Mucosa of gallbladder (tissue), 1 donor: ENCODE measurements around the gene BANK1. TPM values are rescaled to one million over a fixed set of nuclear protein-coding genes. Genes with fewer than 3 reads are reported as not detected.
"Not testable (repeated sequence)": the region's sequence is repeated elsewhere in the genome, so short reads cannot be mapped to it uniquely, and the experiment has no call there.

ENCODE experiments used
- DNase-seq: peaks from one replicate; pipeline ENCODE4 v3.0.0-alpha.2; 2020; ENCODE audit warnings: low spot score
- total RNA-seq: library from RNA; stranded (reverse); gene quantifications from one replicate; pipeline ENCODE4 v1.2.1, GENCODE V29; 2021
- donor health status: DM: no; HTN: no; CAD: no.

The BANK1 gene
- total RNA-seq, 1 donor from 2014 or later, result 2.9 TPM

- no peak for DNase-seq
These were observed 97.9 kb downstream of the BANK1 start for GRCh38 chr4:101888472-101888871.

DNA sequence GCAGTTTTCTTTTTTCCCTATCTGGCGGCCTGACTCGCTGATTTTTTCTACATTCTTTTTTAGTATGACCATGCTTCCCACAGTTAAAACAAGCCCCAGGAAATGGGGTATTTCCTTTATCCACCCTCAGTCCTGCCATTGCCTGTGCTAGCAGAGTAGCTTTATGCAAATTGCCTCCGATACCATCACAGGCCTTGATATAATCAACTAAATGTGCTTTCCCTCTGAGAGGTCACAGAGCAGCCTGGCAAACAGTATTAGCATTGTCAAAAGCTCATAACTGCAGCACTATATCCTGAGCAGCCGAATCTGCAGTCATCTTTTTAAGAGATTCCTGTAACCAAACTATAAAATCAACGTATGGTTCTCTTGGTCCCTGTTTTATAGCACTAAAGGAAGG is 115.0 kb downstream of the BANK1 start:
- not testable (repeated sequence) for DNase-seq

DNA sequence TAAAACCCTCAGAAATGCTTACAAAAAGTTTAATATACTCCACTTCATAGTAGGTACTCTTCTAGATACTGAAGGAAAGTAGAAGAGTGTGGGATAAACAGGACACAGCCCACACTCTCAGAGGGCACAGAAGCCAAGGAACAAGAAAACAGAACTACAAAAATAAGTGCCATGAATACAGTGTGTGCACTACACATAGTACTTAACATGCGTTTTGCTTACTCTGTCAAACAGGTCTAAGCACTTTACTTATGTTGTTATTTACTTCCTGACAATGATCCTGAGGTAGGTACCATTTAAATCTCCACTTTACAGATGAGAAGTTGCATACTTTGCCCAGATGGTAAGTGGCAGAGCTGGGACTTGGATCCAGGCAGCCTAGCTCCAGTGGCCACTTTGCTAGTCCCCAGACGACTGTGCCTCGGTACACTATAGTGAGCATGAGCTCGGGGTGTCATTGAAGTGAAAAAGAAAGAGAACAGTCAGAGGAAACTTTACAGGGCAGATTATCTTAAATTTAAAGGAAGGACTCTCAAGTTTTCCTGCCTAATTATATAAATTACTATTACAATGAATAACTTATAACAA is 120.3 kb downstream of the BANK1 start:
- DNase-seq, result no peak

DNA sequence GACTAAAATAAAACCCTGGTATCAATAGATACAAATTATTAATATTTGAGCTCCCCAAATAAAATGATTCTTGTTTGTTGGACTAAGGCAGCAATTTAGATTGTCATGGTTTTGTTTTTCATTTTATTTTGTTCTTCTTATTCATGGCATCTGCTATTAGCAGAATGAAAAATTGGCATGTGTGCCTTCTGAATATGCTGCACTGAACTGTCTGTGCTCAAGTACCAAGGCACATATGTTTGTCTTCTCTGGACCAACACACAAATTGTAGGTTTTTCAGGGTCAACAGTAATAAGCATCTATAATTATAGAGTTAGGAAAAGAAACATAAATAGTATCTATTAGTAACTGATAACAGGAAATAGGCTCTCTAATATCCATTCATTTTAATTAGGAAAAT is 121.1 kb downstream of the BANK1 start:
- DNase-seq, result no peak

DNA sequence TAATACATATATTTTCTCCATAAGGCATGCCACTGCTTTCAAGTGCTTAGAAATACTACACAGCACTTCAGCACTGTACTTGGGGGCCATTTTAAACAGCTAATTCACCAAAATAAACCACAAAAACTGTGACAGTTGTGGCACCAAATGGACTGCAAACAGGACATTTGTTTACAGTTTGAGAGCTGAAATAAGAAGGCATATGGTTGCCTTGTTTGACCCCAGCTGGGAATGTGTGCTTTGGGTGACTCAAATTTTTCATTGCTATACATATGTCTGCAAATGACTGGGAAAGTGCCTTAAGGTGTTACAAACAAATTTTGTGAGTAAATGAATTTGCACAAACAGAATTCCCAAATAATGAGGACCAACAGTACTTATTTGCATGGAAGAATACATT is 124.2 kb downstream of the BANK1 start:
- no peak for DNase-seq

DNA sequence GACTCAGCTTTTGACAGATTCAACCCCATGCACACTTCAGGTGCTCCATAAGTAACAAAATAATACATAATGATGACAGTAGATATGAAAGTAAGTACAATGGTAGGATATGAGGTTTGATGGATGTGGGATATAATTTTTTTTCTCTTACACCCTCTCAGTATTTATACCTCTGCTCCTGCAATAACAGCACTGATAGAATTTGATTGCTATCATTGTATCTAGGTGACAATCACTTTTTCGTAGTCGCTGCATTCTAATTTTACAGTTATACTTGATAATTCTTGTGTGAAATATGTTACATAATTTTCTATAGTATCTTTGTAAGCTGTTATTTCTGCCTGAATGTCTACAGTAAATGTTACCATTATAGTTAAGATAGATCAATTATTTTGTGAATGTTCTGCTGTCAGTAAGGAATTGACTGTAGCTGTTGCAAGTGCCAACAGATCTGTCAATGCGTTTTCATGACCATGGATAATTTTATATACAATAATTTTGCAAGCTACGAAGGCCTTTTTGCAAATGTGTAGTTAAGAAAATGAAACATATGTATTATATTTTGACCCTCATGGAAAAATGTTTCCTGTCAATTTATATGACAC is 128.9 kb downstream of the BANK1 start:
- no peak for DNase-seq

- DNase-seq, result no peak
These were observed 130.8 kb downstream of the BANK1 start for GRCh38 chr4:101921370-101921769.

DNA sequence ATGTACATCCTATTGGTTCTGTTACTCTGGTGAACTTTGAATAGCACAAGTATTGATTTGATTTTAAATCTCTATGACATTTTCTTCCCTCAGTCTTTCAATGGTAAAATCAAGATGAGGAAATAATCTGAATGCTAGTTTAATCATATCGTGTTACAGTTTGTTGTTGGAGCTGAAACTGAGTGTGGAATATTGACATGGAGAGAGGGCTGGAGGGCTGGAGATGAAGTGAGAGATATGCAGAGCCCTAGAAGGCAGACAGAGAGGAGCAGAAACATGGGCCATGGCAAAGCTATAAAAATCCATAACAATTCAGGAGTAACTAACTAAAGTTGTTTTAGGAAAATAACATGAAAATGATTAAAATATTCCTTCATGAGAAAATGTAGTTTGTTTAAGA is 141.1 kb downstream of the BANK1 start:
- no peak for DNase-seq

- no peak for DNase-seq
These were observed 143.3 kb downstream of the BANK1 start for GRCh38 chr4:101933855-101934254.

DNA sequence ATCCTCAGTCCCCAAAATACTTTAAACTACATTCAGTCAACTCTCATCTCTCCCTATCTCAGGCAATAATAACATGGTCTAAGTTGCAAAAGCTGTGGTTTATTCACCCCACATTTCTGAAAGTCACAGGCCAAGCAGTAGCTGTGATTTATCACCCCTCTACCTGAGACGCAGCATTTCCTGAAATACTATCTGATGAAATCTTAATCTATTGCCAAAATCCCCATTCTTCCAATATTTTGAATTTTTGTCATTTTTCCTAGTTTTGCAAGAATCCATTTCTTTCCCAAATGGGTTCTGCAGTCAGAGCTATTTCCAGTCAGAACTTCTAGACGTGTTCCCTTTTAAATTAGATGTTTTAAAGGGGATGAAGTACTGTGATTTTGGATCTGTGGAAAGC is 148.3 kb downstream of the BANK1 start:
- no peak for DNase-seq

DNA sequence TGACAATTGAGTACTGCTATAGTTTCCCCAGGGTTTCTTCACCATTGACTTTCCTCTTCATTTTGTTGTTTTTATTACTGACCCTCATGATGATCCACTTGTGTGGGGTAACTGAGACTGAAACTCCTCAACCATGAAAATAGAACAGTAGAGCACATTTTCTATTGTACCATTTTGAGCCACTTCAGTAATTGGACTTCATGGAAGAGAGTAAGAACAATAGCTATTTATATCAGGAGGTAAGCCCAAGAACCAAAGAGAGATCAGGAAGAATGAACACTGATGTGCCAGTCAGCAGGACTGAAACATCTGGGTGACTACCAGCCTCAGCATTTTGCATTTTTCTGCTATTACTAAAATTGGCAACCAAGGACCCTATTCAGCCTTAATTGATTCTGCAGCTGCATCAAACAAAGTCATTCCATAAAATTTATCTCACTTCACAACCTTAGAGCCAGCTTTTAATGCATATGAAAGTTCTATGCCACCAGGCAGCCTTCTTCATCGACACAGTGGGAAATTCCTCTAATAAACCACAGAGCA is 151.4 kb downstream of the BANK1 start:
- DNase-seq, result no peak

DNA sequence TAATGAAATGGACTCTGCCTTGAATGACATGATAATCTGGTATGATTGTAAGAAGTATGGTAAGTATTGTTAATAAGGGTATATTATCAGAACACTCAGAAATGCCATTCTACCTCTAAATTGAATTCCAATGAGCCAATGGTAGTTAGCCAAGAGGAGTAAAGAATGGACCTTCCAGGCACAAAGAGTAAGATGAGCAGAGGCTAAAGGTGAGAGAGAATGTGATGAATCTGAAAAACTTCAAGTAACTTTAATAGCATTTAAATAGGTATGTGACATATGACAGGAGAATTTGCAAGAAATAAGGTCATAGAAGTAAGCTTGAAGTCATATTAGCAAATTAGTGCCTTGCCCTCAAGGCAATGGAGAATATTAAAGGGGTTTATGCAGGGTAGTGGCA is 152.4 kb downstream of the BANK1 start:
- no peak for DNase-seq

DNA sequence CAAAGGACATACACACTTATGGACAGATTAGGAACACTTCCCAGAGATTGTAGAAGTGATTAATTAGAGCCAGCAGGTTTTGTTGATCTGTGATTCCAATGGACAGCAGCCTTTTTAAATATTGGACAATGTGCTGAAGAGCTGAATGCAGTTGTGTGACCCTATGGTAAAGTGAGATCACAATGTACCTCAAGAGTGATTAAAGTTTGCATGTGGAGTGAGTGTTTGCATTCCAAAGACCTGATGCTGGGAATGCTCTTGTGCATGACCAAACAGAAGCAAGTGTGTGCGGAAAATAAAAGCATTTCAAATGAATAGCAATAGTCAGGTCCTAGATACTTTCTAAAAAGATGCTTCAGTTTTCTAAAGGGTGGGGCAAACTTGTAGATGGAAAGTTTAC is 154.1 kb downstream of the BANK1 start:
- DNase-seq, result no peak

- no peak for DNase-seq
These were observed 157.5 kb downstream of the BANK1 start for GRCh38 chr4:101948055-101948454.

DNA sequence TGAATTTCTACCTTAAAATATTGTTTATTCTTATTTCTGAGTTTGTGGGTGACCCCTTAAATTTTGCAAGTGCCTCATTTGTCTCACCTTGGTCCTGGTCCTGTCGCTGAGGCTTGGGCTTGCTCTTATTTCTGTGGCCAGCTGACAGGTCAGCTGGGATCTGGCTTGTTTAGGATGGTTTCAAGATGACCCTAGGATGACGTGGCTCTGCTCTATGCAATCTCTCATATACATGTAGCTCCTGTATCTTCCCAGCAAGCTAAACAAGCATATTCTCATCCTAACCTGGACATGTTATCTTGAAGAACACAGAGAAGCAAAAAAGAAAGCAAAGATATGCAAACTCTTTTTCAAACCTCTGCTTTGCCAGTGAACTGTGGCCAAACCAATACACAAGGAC is 158.4 kb downstream of the BANK1 start:
- DNase-seq, result no peak

DNA sequence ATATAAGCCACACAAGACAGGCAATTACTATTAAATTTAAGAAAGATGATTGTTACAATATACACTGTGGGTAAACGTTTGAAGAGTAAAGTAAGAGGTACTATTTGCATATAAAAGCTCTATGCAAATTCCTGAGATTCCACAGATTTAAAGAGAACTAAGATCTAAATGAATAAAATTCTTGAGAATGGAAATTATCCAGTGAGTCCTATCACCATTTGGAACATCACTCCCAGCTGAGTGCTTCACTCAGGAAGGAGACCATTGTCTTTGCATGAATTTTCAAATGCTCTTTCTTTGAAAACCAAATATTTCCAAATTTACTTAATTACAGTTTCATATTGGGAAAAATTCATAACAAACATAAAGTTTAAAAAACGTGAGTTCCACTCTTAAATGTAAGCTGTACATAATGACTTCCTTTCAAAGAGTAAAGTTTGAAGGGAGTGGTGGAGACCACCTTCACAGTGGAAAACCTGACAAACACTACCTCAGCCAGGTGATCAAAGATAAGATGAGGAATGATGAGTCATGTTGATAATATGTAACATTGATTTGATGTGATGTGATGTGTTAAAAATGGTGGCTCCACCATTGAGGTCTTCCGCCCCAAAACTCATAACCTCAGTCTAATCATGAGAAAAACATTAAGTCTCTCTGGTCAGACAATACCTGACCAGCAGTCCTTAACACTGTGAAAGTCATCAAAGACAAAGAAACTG is 159.9 kb downstream of the BANK1 start:
- DNase-seq, result no peak

DNA sequence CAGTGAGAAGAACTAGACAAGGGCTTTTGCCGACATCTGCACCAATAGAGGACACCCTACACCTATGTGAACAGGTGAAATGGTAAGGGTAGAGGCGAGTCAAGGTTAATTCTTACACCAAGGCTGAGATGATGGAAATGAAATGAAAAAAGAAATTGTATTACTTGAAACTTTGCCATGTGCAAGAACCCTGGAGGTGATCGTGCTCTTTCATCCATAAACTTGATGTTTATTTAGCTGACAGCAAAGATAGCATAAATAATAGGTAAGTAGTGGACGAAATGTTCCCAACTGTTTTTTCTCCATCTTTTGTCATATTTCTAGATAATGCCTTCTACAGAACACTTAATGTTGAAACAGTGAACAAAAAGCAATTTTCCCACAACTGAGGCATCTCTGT is 162.5 kb downstream of the BANK1 start:
- DNase-seq, result no peak

DNA sequence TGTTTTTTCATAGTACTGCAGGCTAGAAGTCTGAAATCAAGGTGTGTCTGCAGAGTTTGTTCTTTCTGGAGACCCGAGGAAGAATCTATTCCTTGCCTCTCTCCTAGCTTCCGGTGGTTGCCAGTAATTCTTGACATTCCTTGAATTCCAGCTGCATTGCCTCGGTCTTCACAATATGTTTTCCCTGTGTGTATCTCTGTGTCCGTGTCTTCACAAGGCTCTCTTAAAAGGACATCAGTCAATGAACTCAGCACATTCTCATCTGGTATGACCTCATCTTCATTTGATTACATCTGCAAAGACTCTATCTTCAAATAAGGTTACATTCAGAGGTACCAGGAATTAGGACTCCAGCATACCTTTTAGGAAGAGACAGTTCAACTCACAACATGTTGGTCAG is 163.4 kb downstream of the BANK1 start:
- DNase-seq, result no peak

GRCh38 chr4:101954351-101954750 is 163.8 kb downstream of the BANK1 start:
- no peak for DNase-seq

DNA sequence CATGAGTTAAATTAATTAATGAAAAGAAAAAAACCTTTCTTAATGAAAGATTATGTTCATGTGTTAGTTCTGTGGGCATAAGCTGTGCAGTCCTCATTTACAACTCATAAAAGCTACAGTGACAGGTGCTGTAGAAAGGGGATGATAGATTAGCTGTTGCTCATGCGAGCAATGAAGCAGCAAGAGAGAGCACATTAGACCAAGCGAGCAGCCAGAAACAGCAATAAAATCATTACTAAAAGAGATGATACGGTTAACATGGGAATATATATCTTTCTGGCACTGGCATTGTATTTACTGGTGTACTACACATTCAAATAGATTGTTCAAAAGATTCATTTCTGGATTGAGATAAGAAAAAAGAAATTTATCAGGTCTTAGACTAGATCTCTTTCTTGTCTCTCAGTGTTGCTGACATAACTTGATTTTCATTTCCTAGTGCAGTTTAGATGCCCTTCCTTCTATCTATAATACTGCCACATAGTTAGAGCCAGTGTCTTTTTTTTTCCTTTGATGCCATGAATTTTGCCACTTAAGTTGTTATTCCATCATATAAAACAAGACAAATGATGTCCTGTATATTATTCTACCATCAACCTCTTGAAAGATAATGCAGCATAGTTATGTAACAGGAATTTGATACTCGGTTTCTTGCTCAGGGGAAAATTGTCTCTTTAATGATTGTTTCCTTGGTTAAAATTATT is 164.6 kb downstream of the BANK1 start:
- DNase-seq, result no peak

- DNase-seq, result no peak
These were observed 165.7 kb downstream of the BANK1 start for GRCh38 chr4:101956068-101956825.

GRCh38 chr4:101958547-101958946 is 168.0 kb downstream of the BANK1 start:
- DNase-seq, result no peak
